ENCODE measurements around the gene GRIA3.

The GRIA3 gene

GRCh38 chrX:123184219-123184865 lies at the start of gene GRIA3:
Gene GRIA3, plus strand, starts transcription at chrX:123184278. Its CDS starts 258 bp downstream, at chrX:123184536.
- no peak for DNase-seq

DNA sequence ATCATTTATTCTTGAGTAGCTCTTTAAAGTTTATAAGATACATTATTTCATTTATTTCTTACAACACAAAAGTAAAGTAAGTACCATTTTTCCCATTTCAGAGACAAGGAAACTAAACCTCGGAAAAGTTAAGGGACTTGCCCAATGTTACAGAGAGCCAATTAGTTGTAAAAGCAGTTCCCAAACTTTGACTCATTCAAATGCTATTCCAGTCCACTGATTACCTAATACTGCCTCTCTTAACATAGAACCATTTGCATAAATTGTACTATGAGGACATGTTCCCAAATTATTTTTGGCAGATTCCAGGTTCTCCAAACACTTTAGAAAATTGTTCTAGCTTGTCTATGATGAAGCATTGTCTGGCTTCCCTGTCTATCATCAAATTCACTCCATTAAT lies 45.6 kb upstream of the GRIA3 start:
- DNase-seq = no peak

GRCh38 chrX:123140454-123140853 lies 43.6 kb upstream of the GRIA3 start:
- no peak for DNase-seq

DNA sequence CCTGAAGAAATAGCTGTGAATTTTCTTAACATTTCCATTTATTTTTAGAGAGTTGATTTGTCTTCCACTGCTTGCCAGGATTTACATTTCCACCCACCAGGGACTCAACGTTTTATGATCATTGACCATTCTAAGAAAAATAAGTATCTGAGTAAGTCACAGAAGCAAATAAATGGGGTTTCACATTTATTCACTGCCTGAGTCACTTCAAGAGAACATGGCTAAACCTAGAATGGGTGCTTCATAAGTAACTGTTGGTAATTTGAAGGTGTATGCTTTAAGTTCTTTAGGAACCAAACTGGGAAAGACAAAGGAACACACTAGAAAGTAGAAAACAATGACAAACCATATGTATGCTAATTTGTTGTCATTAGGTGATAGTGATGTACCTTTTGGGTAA lies 43.2 kb upstream of the GRIA3 start:
- no peak for DNase-seq

- no peak for DNase-seq
Observed at GRCh38 chrX:123153846-123154335, 30.2 kb upstream of the GRIA3 start.

GRCh38 chrX:123155327-123155726 lies 28.8 kb upstream of the GRIA3 start:
- no peak for DNase-seq

GRCh38 chrX:123157586-123157985 lies 26.5 kb upstream of the GRIA3 start:
- DNase-seq = no peak

- no peak for DNase-seq
Observed at GRCh38 chrX:123159403-123159802, 24.7 kb upstream of the GRIA3 start.

DNA sequence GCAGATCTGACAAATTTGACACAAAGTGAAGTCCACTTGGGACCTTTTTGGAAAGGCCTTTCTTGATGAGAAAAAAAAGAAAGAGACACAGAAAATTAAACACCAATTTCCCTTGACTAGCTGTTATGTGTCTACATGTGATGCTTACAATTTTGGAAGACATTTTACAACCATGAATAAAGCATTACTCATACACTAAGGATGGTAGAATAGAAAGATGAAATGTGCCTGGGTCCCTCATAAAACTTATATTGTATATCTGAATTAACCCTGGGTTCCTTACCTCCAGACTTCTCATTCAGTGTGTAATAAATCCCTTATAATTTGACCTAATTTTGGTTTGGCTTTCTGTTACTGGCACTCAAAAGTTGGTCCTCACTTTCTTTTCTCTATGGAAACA lies 16.5 kb upstream of the GRIA3 start:
- DNase-seq = no peak

DNA sequence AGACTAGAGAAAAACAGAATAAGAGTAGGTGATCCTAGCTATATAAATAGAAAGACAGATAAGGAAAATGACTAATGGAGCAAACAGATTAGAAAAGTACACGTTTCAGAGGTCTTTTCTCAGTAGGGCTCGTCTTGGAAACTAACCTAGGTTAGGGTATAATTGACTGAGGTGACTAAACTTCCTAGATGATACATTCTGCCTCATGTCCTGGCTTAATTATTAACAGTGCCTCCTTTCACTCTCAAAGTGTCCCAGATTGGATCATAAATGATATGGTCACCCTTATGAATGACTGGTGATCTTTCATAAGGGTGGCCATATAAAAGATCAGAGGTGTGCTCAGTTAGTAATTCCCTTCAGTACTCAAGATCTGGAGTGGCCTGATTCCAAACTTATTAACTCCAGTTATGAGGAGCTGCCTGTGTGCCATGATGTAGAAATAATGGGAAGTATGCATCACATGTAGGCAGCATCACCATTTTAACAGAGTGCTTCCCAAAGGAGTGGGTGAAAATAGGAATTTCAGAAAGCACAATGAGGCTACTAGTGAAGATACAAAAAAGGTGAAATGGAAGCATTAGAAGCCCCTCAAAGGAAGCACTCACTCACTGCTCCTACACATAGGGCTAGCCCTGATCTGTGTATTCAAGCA lies 14.7 kb upstream of the GRIA3 start:
- DNase-seq = no peak

- no peak for DNase-seq
Observed at GRCh38 chrX:123170546-123170945, 13.5 kb upstream of the GRIA3 start.

DNA sequence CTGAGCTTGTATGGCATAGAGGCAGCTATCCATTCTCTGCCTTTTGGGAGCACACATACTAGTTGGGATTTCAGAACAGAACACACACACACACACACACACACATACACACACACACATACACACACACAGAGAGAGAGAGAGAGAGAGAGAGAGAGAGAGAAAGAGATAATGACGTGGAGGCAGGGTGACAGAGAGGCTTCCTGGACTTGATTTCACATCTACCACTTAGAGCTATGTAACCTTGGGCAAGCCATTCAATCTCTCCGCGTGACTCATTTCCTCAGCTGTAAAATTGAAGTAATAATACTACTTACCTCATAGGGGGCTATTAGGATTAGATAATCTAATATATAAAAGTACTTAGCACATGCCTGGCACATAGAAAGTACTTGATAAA lies 12.3 kb upstream of the GRIA3 start:
- DNase-seq = no peak

GRCh38 chrX:123172869-123173268 lies 11.2 kb upstream of the GRIA3 start:
- DNase-seq = no peak

GRCh38 chrX:123173833-123174232 lies 10.2 kb upstream of the GRIA3 start:
- DNase-seq = peak in 1 of 3 donors; percentile 4

DNA sequence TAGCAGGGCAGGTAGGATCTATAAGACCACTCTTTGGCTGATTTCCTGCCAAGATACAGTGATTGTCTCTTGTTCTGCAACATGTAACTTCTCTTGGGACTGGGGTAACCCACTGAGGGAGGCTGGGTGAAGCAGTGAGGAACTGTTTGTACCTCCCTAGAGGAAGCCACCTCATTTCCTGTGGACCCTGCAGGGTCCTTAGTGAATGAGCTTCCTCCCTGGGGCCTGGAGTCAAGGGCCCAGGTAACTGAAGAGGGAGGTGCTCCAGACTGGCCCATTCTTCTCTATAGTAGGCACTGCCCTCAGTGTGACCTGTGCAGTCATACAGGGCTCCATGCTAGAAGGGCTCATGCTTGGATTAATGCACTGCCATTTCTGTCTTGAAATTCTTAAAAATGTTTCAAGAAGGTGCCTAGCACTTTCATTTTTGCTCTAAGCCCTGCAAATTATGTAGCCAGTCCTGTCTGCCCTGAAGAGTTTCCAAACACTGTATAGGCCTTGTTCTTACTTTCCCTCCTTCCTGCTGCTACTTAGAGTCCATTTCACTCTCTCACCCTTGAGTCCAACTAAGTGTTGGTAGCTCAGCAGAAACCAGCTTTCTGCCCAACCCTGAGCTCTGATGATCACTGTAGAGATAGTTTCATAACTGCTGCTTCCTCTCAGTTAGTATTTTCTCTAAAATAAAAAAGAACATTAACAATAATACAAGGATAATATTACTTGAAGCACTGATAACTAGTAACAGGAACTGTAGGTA lies 8.5 kb upstream of the GRIA3 start:
- no peak for DNase-seq

DNA sequence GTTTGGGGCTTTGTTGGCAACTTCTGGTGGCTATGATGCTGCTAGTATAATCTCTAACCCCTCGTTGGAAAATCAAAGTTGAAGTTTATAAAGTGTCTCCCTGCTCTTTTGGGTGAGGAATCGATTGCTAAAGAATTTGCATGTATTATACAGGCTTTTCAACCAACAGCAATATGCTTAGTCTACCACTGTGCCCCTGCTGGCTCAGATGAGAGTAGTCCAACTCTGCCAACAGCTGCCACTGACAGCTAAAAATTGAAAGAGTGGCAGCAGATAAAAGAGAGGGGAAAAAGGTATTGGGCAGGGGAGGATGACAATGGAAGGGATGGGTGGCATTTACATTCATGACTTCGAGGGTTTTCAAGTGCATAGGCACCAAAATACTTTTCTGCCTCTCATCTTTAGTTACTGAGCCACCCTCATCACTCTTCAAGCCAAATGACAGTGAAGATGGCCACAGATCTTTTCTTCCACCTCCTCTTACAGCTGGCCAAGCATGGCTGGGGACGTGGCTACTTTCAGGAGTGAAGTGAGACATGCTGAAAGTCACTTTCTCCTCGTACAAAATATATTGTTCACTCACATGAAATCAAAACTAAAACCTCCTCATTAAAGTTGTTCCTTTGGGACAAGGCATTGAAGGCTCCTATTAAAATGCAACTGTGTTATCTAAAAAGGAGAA lies 2.7 kb upstream of the GRIA3 start:
- no peak for DNase-seq

DNA sequence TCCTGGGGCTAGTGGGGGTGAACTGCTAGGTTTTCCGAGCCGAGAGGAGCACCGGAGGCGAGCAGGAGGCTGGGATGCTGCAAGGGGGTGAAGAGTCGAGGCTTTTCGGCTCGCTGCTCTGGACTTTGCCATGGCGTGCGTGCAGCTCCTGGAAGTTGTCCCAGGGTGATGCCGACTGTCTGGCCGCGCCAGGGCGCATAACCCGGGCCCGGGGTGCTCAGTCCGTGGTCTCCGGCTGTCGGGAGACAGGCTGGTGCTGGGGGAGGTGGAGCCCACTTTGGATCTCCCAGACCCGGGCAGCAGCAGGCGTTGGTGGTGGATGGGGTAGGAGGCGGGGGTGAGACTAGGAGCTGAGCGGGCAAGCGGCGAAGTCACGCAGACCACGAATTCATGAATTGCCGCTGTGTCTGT lies 793 bp downstream of the GRIA3 start:
- DNase-seq = no peak

- no peak for DNase-seq
Observed at GRCh38 chrX:123185721-123186120, 1.6 kb downstream of the GRIA3 start.

- no peak for DNase-seq
Observed at GRCh38 chrX:123186801-123187200, 2.7 kb downstream of the GRIA3 start.

DNA sequence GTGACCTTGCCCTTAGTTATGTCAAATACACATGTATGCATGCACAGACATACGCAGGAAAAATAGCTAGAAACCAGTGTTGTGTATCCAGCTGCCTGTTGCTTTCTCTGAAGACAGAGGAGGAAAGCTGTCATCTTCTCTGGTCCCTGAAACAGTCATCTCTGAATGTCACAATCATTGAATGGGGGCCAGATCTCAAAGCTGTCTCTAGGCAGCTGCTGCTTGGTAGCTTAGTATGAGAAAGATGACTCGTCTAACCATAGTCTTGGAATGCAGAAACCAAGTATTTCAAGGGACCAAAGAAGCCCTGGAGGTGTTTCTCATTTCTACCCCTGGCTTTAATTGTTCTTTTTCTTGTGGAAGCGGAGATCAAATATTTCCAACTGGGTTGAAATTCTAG lies 4.0 kb downstream of the GRIA3 start:
- no peak for DNase-seq

DNA sequence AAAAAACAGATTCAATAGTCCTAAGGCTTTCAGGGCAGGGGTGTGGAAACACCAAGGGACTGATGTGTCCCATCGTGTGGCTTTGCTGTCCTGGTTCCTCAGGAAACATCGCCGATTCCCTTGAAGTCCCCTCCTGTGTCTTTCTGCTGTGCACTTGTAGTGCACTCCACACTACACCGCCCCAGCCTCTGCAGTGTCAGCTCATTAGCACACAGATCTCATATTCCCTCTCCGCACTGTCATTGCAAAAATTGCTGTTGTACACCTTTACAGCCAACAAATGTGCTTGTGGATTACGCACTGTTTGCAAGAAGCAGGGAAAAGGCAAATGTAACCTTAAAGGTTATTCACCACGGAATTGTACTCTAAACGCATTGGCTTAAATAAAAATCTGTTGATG lies 5.3 kb downstream of the GRIA3 start:
- no peak for DNase-seq

DNA sequence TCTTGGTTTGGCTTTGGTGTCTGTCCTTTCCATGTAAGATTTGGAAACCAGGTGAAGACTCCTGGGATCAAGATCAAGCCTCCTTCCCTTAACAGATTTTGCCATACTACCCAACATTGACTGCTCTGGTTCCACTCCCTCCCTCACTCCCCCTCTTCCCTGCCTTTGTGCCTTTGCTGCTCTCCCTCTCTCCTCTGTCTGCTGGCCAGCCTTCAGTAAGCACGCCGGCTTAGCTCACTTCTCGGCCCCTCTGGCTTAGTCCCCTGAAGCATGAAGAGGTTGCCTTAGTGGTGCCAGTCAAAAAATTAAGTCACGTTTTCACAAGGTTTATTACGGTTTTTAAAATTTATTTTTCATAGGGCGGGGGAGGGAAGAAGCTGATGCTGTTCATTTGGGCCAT lies 6.0 kb downstream of the GRIA3 start:
- DNase-seq = no peak

- no peak for DNase-seq
Observed at GRCh38 chrX:123193101-123193500, 9.0 kb downstream of the GRIA3 start.

All from suppressor macrophage treated with lipopolysaccharide for 1 hour (primary cell).